Erythroblast (primary cell): ENCODE data around the gene BTN3A1.

Source experiments
- GATA1 ChIP-seq: IDR thresholded peaks from 2 replicates; pipeline ENCODE4 v1.6.1; 2011; ENCODE audit warnings: low read depth, mild to moderate bottlenecking, control low read depth, low read length, moderate library complexity
- POLR2A ChIP-seq: IDR thresholded peaks from 2 replicates; pipeline ENCODE4 v1.6.1; 2011; ENCODE audit warnings: mild to moderate bottlenecking, low read length

DNA sequence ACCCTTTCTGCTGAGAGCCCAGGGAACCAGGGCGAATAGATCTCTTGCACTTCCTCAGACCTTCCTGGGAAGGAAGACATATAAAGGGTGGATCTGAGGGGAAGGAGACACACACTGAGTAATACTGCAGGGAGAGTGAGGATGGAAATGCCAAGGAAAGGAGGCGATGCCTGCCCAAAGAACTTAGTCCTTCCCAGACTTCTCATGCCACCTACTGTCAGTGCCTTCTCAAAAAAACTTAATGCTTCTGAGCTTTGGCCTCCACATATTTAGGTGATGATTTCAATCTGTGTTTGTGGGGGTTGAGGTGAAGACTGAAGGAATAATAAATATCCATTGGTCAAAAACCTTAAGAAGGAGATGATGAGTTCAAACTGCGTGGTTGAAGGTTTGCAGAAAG is 9.7 kb downstream of the BTN3A1 start:
- no peak for TF ChIP-seq POLR2A
- TF ChIP-seq GATA1, result no peak
